Embryonic facial prominence (tissue), 1 donor: ENCODE results near the gene BIRC3.
"Not testable (repeated sequence)": the region's sequence is repeated elsewhere in the genome, so short reads cannot be mapped to it uniquely, and the experiment has no call there.

Experiments used
- DNase-seq: peaks from one replicate; pipeline ENCODE4 v3.0.0-alpha.2; 2016; ENCODE audit errors: extremely low spot score

Gene BIRC3

GRCh38 chr11:102295045-102295444, 22.2 kb upstream of the BIRC3 start:
- DNase-seq: no peak

GRCh38 chr11:102296757-102297156, 20.5 kb upstream of the BIRC3 start:
- not testable (repeated sequence) for DNase-seq

GRCh38 chr11:102300837-102301236, 16.4 kb upstream of the BIRC3 start:
- not testable (repeated sequence) for DNase-seq

GRCh38 chr11:102302241-102302640, 15.0 kb upstream of the BIRC3 start:
- no peak for DNase-seq

GRCh38 chr11:102304686-102305085, 12.6 kb upstream of the BIRC3 start:
- no peak for DNase-seq

- DNase-seq: no peak
These were observed 11.8 kb upstream of the BIRC3 start for GRCh38 chr11:102305352-102306047.

- no peak for DNase-seq
These were observed 11.2 kb upstream of the BIRC3 start for GRCh38 chr11:102306048-102306597.

GRCh38 chr11:102306817-102307726, 10.2 kb upstream of the BIRC3 start:
- DNase-seq: no peak

GRCh38 chr11:102307727-102308038, 9.6 kb upstream of the BIRC3 start:
- no peak for DNase-seq

- no peak for DNase-seq
These were observed 7.4 kb upstream of the BIRC3 start for GRCh38 chr11:102309621-102310541.

GRCh38 chr11:102312667-102313066, 4.6 kb upstream of the BIRC3 start:
- DNase-seq: no peak

- no peak for DNase-seq
These were observed 3.9 kb upstream of the BIRC3 start for GRCh38 chr11:102313238-102313940.

GRCh38 chr11:102314784-102315183, 2.5 kb upstream of the BIRC3 start:
- DNase-seq: no peak

- no peak for DNase-seq
These were observed 859 bp upstream of the BIRC3 start for GRCh38 chr11:102316346-102316904.

- no peak for DNase-seq
These were observed 452 bp downstream of the BIRC3 start for GRCh38 chr11:102317768-102318103.

- no peak for DNase-seq
These were observed 1.2 kb downstream of the BIRC3 start for GRCh38 chr11:102318469-102318868.

- no peak for DNase-seq
These were observed 2.3 kb downstream of the BIRC3 start for GRCh38 chr11:102319544-102319943.

- no peak for DNase-seq
These were observed 2.9 kb downstream of the BIRC3 start for GRCh38 chr11:102320188-102320587.

- DNase-seq: no peak
These were observed 3.4 kb downstream of the BIRC3 start for GRCh38 chr11:102320679-102321078.

- no peak for DNase-seq
These were observed 5.3 kb downstream of the BIRC3 start for GRCh38 chr11:102322560-102322959.
